DMS 273 (cell line): Measurements from ENCODE around the gene MYO1E.

Source experiments
- DNase-seq: peaks from one replicate; lab custom pipeline; 2025; ENCODE audit not compliant: unreplicated experiment; lab: John Stamatoyannopoulos, UW

The MYO1E gene

DNA sequence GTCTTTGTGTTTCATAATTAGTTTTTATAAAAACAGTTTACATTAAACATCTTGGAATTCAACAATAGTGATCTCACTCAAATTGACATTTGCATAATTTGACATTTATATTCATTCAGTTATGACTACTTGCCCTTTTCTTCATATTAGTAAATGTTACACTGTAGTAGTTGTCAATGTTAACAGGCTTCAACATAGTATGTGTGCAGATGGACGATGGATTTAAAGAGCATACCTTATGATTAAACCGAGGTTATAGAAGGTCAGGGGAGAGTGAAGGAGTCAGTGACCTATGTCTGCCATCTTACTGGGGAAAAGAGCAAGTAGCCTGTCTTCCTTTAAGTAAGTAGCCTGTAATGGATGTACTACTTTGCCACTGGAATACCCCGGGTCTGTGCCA, 276.2 kb downstream of the MYO1E start:
- DNase-seq = no peak

GRCh38 chr15:59094077-59094476, 278.6 kb downstream of the MYO1E start:
- DNase-seq = no peak

DNA sequence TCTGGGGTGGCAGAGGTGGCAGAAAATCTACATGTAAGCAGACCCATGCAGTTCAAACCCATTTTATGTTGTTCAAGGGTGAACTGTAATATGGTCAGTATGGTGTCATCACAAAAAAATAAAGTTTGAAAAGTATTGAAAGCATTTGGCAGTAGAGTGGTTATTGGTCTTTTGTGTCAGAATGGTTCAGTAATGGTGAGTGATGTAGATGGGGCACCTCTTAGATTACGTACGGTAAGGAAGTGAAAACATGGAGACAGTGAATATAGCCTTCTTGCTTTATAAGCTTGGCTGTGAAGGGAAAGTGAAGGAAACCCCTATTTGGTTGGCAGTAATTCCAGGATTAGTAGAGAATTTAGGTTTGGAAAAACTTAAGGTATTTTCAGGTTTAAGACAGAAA, 284.9 kb downstream of the MYO1E start:
- DNase-seq = no peak
